GM10248 (cell line): ENCODE measurements around the gene DLD.

Experiments
- CTCF ChIA-PET: fragments of 300-600 bp; sonication (Branson Sonifier 250); formaldehyde crosslinking; extraction: SDS; loops from one replicate; lab custom pipeline; 2021; ENCODE audit warnings: antibody characterized with exemption; lab: Yijun Ruan, JAX
- POLR2A ChIA-PET: fragments of 350-650 bp; sonication (Branson Sonifier 250); formaldehyde crosslinking; extraction: SDS; loops from one replicate; lab custom pipeline; 2020; ENCODE audit warnings: antibody characterized with exemption; lab: Yijun Ruan, JAX
- DNase-seq: peaks from one replicate; pipeline ENCODE4 v3.0.0; 2012; ENCODE audit errors: extremely low spot score
- CTCF ChIP-seq: IDR thresholded peaks from 2 replicates; pipeline ENCODE4 v1.5.1; 2012; ENCODE audit warnings: mild to moderate bottlenecking, low read depth; ENCODE audit errors: extremely low read depth, missing control alignments, control extremely low read depth

Gene DLD

DNA sequence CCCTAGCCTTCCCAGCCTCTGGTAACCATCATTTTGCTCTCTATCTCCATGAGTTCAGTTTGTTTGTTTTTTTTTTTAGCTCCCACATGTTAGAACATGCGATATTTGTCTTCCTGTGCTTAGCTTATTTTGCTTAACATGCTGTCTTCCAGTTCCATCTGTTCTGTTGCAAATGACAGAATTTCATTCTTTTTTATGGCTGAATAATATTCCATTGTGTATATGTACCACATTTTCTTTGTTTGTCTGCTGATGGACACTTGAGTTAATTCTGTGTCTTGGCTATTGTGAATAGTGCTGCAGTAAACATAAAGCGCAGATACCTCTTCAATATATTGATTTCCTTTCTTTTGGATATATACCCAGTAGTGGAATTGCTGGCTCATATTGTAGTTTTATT is 21.0 kb downstream of the DLD start:
- no peak for TF ChIP-seq CTCF
- ChIA-PET POLR2A (no interaction called here), CTCF (interaction anchor here (0.9 to 1.6 kb wide), 6 partner anchors 10 to 234 kb away, joined by 3 to 5 read pairs (median 3); no protein-coding TSS in a partner anchor)
- DNase-seq: no peak

- POLR2A ChIA-PET: no interaction called here
- TF ChIP-seq CTCF: no peak
- no peak for DNase-seq
- CTCF ChIA-PET: no interaction called here
Observed at GRCh38 chr7:107913851-107914250, 22.9 kb downstream of the DLD start.

DNA sequence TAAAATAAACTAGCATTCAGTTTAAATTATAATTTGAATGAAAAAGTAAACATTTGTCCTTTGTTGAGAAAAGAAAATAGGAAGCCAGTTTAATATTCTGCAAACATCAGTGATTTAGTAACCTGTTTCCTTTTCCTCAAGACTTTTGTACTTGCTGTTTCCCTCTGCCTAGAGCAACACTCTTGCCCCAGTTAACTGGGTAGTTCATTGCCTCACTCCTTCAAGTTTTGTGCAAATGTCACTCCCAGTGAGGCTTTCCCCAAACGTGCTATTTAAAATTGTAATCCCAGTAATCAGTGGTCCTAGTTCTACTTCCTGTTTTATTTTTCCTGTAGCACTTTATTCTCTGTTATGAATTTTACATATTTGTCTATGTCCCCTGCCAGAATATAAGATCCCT is 23.8 kb downstream of the DLD start:
- no peak for DNase-seq
- CTCF ChIA-PET: no interaction called here
- TF ChIP-seq CTCF: no peak
- POLR2A ChIA-PET: no interaction called here

DNA sequence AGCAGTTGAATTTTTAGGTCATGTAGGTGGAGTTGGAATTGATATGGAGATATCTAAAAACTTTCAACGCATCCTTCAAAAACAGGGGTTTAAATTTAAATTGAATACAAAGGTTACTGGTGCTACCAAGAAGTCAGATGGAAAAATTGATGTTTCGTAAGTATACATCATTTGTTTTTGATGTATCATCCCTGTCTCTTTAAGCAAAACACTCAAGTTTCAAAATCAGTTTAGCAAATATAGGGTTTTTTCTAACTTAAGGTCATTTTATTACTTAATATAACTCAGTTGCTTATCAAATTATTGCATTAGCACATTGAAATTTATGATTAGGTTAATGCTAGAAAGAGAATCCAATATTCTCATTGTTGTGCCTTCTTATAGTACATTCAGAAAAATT is 24.6 kb downstream of the DLD start:
- no peak for DNase-seq
- POLR2A ChIA-PET: interaction anchor here (0.6 kb wide), 1 partner anchor 541 kb away, joined by 3 read pairs; the partner anchor contains the start of gene NRCAM
- CTCF ChIA-PET: interaction anchor here (1.0 kb wide), 1 partner anchor 20 kb away, joined by 3 read pairs; no protein-coding TSS in a partner anchor
- no peak for TF ChIP-seq CTCF

- CTCF ChIA-PET: interaction anchor here (0.8 to 2.0 kb wide), 9 partner anchors 9 to 228 kb away, joined by 3 to 7 read pairs (median 3); no protein-coding TSS in a partner anchor
- no peak for TF ChIP-seq CTCF
- POLR2A ChIA-PET: no interaction called here
- DNase-seq: no peak
Observed at GRCh38 chr7:107917763-107918651, 27.0 kb downstream of the DLD start.

GRCh38 chr7:107918948-107919347 is 28.0 kb downstream of the DLD start:
- ChIA-PET POLR2A (no interaction called here), CTCF (interaction anchor here (0.7 to 2.0 kb wide), 4 partner anchors 9 to 195 kb away, joined by 3 to 5 read pairs (median 3); no protein-coding TSS in a partner anchor)
- no peak for DNase-seq
- TF ChIP-seq CTCF: no peak
